Measurements from ENCODE around the gene TEX35.

TEX35 gene

DNA sequence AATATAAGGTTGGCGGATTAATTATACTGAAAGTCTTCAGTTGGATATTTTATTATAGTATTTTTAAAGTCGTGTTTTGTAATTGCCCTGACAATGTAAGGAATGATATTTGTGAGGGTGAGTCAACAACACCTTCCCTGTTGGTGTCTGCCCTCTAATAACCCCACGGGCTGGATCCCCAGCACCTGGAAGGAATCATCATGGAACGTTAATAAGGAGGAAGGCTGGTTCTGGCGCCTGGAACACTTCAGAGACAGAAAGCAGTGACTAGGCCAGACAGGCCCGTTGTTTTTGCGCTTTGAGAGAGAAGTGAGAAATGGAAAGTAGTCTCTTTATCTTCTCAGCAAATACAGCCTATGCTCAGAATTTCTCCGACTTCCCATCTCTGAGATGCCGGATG is 31.6 kb downstream of the TEX35 start:
- TF ChIP-seq TAF1 (IDR thresholded peaks at IDR 0.05; ENCODE audit: borderline replicate concordance, insufficient read depth, low read length) (no peak), POLR2AphosphoS5 (IDR thresholded peaks at IDR 0.05; ENCODE audit: low read depth, low read length) (no peak), SIN3A (IDR thresholded peaks at IDR 0.05; ENCODE audit: borderline replicate concordance, insufficient read depth, low read length) (no peak), FOXP2 (optimal IDR thresholded peaks at IDR 0.05; ENCODE audit: borderline replicate concordance, extremely low read depth, extremely low read length, insufficient read depth) (no peak)
- TF ChIP-seq, protein P1, sequence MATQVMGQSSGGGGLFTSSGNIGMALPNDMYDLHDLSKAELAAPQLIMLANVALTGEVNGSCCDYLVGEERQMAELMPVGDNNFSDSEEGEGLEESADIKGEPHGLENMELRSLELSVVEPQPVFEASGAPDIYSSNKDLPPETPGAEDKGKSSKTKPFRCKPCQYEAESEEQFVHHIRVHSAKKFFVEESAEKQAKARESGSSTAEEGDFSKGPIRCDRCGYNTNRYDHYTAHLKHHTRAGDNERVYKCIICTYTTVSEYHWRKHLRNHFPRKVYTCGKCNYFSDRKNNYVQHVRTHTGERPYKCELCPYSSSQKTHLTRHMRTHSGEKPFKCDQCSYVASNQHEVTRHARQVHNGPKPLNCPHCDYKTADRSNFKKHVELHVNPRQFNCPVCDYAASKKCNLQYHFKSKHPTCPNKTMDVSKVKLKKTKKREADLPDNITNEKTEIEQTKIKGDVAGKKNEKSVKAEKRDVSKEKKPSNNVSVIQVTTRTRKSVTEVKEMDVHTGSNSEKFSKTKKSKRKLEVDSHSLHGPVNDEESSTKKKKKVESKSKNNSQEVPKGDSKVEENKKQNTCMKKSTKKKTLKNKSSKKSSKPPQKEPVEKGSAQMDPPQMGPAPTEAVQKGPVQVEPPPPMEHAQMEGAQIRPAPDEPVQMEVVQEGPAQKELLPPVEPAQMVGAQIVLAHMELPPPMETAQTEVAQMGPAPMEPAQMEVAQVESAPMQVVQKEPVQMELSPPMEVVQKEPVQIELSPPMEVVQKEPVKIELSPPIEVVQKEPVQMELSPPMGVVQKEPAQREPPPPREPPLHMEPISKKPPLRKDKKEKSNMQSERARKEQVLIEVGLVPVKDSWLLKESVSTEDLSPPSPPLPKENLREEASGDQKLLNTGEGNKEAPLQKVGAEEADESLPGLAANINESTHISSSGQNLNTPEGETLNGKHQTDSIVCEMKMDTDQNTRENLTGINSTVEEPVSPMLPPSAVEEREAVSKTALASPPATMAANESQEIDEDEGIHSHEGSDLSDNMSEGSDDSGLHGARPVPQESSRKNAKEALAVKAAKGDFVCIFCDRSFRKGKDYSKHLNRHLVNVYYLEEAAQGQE (IDR thresholded peaks at IDR 0.05; ENCODE audit: insufficient read depth in 1 of 2, low read depth in 2 of 2, low read length in 2 of 2), result no peak

DNA sequence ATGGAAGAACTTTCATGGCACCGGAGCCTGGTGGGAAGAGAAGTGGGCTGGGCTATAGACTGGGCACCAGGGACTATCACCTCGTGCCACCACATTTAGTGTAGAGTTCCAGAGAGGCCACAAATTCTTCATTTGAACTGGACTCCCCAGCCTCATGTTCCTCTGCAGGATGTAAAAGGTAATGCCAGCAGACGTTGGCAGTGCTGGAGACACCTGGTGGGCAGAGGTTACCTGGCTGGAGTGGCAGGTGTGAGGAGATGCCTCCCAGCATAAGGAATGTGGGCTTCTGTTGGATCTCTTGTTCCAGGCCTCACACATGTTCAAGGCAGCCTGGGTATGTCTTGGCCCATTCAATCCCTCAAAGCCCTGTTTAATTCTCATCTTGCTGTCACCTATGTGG is 35.2 kb downstream of the TEX35 start:
- no peak for TF ChIP-seq FOXP2 (optimal IDR thresholded peaks at IDR 0.05; ENCODE audit: borderline replicate concordance, extremely low read depth, extremely low read length, insufficient read depth)
- TF ChIP-seq TAF1 (IDR thresholded peaks at IDR 0.05; ENCODE audit: borderline replicate concordance, insufficient read depth, low read length), result no peak
- no peak for TF ChIP-seq SIN3A (IDR thresholded peaks at IDR 0.05; ENCODE audit: borderline replicate concordance, insufficient read depth, low read length)
- TF ChIP-seq, protein P1 (IDR thresholded peaks at IDR 0.05; ENCODE audit: insufficient read depth in 1 of 2, low read depth in 2 of 2, low read length in 2 of 2), result no peak
- no peak for TF ChIP-seq POLR2AphosphoS5 (IDR thresholded peaks at IDR 0.05; ENCODE audit: low read depth, low read length)

DNA sequence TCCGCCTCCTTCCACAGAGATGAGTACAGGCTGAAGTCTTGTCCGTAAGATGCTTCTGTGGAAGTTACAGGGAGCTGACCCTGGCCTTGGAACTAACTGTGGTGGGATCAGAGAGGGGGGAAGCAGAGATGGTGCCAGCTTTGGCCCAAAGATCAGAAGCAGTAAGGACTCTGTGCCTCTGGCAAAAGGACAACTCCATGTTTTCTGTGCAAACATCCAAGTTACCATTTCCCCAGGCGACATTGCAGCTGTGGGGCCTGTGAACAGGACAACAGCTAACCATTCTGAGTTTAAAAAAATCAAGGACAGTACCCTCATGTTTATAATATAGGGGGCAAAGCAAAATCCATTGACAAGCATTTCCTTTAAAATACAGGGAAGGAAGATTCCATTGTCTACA is 38.4 kb downstream of the TEX35 start:
- no peak for TF ChIP-seq POLR2AphosphoS5 (IDR thresholded peaks at IDR 0.05; ENCODE audit: low read depth, low read length)

DNA sequence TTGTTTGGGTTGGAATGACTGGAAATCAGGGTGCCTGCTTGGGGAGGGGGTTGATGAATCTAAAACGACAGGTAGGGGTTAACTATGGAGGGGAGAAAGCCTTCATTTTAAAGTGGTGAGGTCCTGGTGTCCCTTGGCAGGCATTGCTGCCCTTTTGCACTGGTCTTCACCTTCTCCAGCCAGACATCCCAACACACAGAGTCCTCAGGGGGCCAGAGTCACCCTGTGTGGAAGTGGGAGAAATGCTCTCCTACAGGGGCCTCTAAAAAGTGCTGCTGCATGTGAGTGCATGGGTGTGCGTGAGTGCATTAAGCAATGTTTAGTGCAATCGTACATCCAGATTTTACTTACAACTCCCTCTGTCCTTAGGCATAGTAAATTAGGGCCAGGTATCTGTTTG is 39.0 kb downstream of the TEX35 start:
- TF ChIP-seq, protein P1 (IDR thresholded peaks at IDR 0.05; ENCODE audit: insufficient read depth in 1 of 2, low read depth in 2 of 2, low read length in 2 of 2), result no peak
- TF ChIP-seq TAF1 (IDR thresholded peaks at IDR 0.05; ENCODE audit: borderline replicate concordance, insufficient read depth, low read length), result no peak

DNA sequence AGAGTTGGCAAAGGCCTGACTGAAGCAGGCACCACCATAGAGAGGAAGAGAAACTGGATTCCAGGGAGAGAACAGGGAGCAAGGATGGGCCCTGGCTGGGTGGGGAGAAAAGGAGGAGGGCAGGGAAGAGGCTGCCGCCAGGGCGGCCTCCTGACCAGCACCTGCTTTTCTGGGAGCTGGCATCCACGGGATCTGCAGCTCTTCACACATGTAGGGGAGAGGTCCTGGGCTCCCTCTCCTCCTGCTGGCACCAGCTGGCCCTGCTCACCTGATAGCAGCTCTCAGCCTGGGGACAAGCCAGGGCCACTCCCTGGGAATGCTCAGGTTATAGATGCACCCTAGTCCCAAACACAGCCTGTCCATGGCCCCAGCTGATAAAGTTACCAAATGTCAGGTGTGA is 39.9 kb downstream of the TEX35 start:
- TF ChIP-seq POLR2AphosphoS5 (IDR thresholded peaks at IDR 0.05; ENCODE audit: low read depth, low read length), result no peak
- TF ChIP-seq, protein P1 (IDR thresholded peaks at IDR 0.05; ENCODE audit: insufficient read depth in 1 of 2, low read depth in 2 of 2, low read length in 2 of 2), result no peak
- no peak for TF ChIP-seq FOXP2 (optimal IDR thresholded peaks at IDR 0.05; ENCODE audit: borderline replicate concordance, extremely low read depth, extremely low read length, insufficient read depth)
